Jurkat, Clone E6-1 (cell line): ENCODE measurements around the gene EIF4EBP2.

ENCODE experiments used
- DNase-seq: peaks from one replicate; pipeline ENCODE4 v3.0.0-alpha.2; 2011; ENCODE audit warnings: low read depth, low spot score
- H3K4me3 ChIP-seq: 2 replicates; pipeline ENCODE4 v1.5.1; 2011; ENCODE audit warnings: mild to moderate bottlenecking, low read length, control low read depth, moderate library complexity

The EIF4EBP2 gene

GRCh38 chr10:70425096-70425495, 21.2 kb downstream of the EIF4EBP2 start:
- no peak overlapping the region for H3K4me3 ChIP-seq
- no peak for DNase-seq

GRCh38 chr10:70426823-70427222, 22.9 kb downstream of the EIF4EBP2 start:
- H3K4me3 ChIP-seq, result no peak overlapping the region
- DNase-seq, result no peak

- no peak for DNase-seq
- no peak overlapping the region for H3K4me3 ChIP-seq
Observed at GRCh38 chr10:70430493-70431445, 26.8 kb downstream of the EIF4EBP2 start.

- DNase-seq, result no peak
- no peak overlapping the region for H3K4me3 ChIP-seq
Observed at GRCh38 chr10:70432101-70432500, 28.2 kb downstream of the EIF4EBP2 start.

GRCh38 chr10:70432561-70433263, 28.8 kb downstream of the EIF4EBP2 start:
- no peak for DNase-seq

GRCh38 chr10:70433581-70434280, 29.8 kb downstream of the EIF4EBP2 start:
- no peak for DNase-seq
- H3K4me3 ChIP-seq, result no peak overlapping the region

More at GRCh38 chr10:70432561-70433263, 28.8 kb downstream of the EIF4EBP2 start:
- no peak overlapping the region for H3K4me3 ChIP-seq

- no peak for DNase-seq
- H3K4me3 ChIP-seq, result no peak overlapping the region
Observed at GRCh38 chr10:70435241-70436085, 31.5 kb downstream of the EIF4EBP2 start.

DNA sequence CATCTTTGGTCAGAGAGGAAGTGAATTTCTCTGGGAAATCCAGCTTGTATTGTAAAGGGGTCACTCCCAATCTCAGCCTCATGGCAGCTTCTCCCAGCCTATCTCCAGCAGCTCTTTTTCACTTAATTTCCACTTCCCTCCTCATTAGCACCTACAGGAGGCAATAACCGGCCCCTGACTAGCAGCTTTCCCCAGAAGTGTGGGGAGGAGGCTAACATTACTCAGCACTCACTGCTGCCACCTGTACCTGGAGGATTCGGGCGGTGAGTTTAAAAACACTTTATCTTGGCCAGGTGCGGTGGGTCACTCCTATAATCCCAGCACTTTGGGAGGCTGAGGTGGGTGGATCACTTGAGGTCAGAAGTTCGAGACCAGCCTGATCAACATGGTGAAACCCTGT, 33.8 kb downstream of the EIF4EBP2 start:
- no peak for DNase-seq
- no peak overlapping the region for H3K4me3 ChIP-seq

- H3K4me3 ChIP-seq, result no peak overlapping the region
- DNase-seq, result no peak
Observed at GRCh38 chr10:70440296-70441160, 36.6 kb downstream of the EIF4EBP2 start.

GRCh38 chr10:70441161-70441894, 37.4 kb downstream of the EIF4EBP2 start, which contains the start of gene NODAL:
TSS of gene NODAL (minus strand) at chr10:70441681. CDS start at chr10:70441667, 14 bp downstream.
- H3K4me3 ChIP-seq, result no peak within 1 kb of the TSS

DNA sequence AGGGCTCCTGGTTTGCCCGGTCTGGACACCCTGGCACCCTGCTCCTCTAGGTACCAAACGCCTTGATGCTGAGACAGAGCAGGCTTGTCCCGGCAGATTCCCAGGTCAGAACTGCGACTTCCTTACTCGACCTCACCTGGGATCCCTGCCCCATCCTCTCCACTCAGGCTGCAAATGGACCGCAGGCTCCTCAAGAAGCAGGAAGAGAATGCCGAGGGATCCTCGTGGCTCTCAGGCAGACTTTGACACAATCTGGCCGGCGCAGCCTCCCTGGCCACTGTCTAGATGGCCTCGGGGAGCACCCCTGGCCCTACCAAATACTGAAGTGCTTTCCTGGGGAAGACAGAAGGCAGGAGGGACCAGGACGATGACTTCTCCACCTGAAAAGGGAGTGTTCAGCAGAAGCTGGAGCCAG, 38.0 kb downstream of the EIF4EBP2 start:
- H3K4me3 ChIP-seq, result no peak overlapping the region
- no peak for DNase-seq

More at GRCh38 chr10:70441161-70441894, 37.4 kb downstream of the EIF4EBP2 start, which contains the start of gene NODAL:
- no peak for DNase-seq

GRCh38 chr10:70442332-70442988, 38.5 kb downstream of the EIF4EBP2 start:
- no peak for DNase-seq

GRCh38 chr10:70444744-70445143, 40.8 kb downstream of the EIF4EBP2 start:
- DNase-seq, result no peak
- H3K4me3 ChIP-seq, result no peak overlapping the region

More at GRCh38 chr10:70442332-70442988, 38.5 kb downstream of the EIF4EBP2 start:
- no peak overlapping the region for H3K4me3 ChIP-seq

- H3K4me3 ChIP-seq, result no peak overlapping the region
- no peak for DNase-seq
Observed at GRCh38 chr10:70445718-70446657, 42.0 kb downstream of the EIF4EBP2 start.

DNA sequence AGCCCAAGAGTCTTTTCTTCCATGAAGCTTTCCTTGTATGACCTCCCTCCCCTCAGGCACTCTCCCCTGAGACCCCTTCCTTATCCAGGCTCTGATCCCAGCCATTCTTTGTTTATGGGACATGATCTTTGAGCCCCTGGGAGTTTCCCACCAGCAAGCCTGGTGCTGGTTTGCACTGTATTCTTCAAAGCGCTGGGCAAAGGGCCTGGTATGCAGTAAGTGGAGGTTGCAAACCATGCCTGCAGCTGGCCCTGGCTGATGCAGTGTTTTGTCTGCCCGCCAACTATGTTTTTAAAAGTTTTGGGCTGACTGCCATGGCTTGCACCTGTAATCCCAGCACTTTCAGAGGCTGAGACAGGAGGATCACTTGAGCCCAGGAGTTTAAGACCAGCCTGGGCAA, 44.3 kb downstream of the EIF4EBP2 start:
- no peak overlapping the region for H3K4me3 ChIP-seq
- no peak for DNase-seq
